Testis (tissue), 3 donors: ENCODE data around the gene BAG2. TPM values are rescaled to one million over a fixed set of nuclear protein-coding genes. Genes with fewer than 3 reads are reported as not detected.

Experiments
- DNase-seq: peaks from one replicate; pipeline ENCODE4 v3.0.0-alpha.2; 2019
- H3K27ac ChIP-seq, 2 donors: fragments of 200-600 bp; sonication (generic); one replicate each; pipeline ENCODE4 v1.5.1; 2019
- H3K27me3 ChIP-seq: fragments of 200-600 bp; sonication (generic); one replicate; pipeline ENCODE4 v1.5.1; 2019
- H3K36me3 ChIP-seq: fragments of 200-600 bp; sonication (generic); one replicate; pipeline ENCODE4 v1.5.1; 2017; ENCODE audit warnings: low read depth; ENCODE audit errors: missing control alignments
- H3K4me1 ChIP-seq: fragments of 200-600 bp; sonication (generic); one replicate; pipeline ENCODE4 v1.5.1; 2019
- H3K4me3 ChIP-seq, 2 donors: fragments of 200-600 bp; sonication (generic); one replicate each; pipeline ENCODE4 v1.5.1; 2017 to 2019
- H3K9me3 ChIP-seq: fragments of 200-600 bp; sonication (generic); one replicate; pipeline ENCODE4 v1.5.1; 2017
- CTCF ChIP-seq, 3 experiments: fragments of 450-650 bp in 2 of 3; fragments of 200-600 bp in 1 of 3; sonication (generic) in 1 of 3; IDR thresholded peaks; one replicate each; pipeline ENCODE4 v1.5.1; 2016 to 2019; ENCODE audit warnings: antibody characterized with exemption in 3 of 3, mild to moderate bottlenecking in 2 of 3, moderate library complexity in 1 of 3
- POLR2A ChIP-seq: fragments of 450-650 bp; IDR thresholded peaks from one replicate; pipeline ENCODE4 v1.6.1; 2017; ENCODE audit warnings: antibody characterized with exemption, mild to moderate bottlenecking, moderate library complexity
- WGBS, 2 donors: methylation state at CpG; one replicate each; pipeline ENCODE4 v1.1.5; 2018; 5-methylcytosine and 5-hydroxymethylcytosine counted together
- intact Hi-C: fragments of 100-400 bp; cut with DNase I; formaldehyde crosslinking; loops from one replicate; pipeline ENCODE4 v1.15.1; 2023; ENCODE audit warnings: low total_unique reads
- polyA plus RNA-seq: library from polyadenylated mRNA; stranded (reverse); fragments of 350-450 nt; fragmentation: Illumina TruSeq; extraction: RNeasy Lipid Tissue Mini Kit (QIAGEN cat#74804); gene quantifications from one replicate; pipeline ENCODE4 v1.2.3, GENCODE V29; 2014; ENCODE audit warnings: low read depth, low replicate concordance; ENCODE audit not compliant: insufficient read depth
- total RNA-seq, 2 donors: library from RNA; depleted of rRNA; stranded (reverse); fragments of >200 nt; gene quantifications; one replicate each; pipeline ENCODE4 v1.2.3, GENCODE V29; 2016

Gene BAG2
- total and polyA plus RNA-seq, 3 donors from 2014 or later: 5.3 to 12.6 (median 6.1) TPM

GRCh38 chr6:57221936-57222742 lies 50.0 kb downstream of the BAG2 start, which contains the start of gene RAB23:
TSS of gene RAB23 (minus strand) at chr6:57222307. CDS start at chr6:57210380, 11,927 bp downstream.
- Histone ChIP-seq H3K27me3 (no peaks in the 10 kb centered on the region), H3K9me3 (no peaks in the 10 kb centered on the region), H3K4me1 (no peaks in the 10 kb centered on the region), H3K27ac (peak within 1 kb of the TSS; percentile 84 to 89), H3K4me3 (peak within 1 kb of the TSS; percentile 91 to 96), H3K36me3 (no peaks in the 10 kb centered on the region)
- 1% methylated on average over 13 to 69 of the region's 69 CpGs for WGBS, 2 donors
- TF ChIP-seq CTCF (IDR thresholded peaks at IDR 0.05) (peak in 1 of 3 experiments; percentile 9), POLR2A (peak; percentile 60)
- intact Hi-C loops: no loop called here
- DNase-seq: peak; percentile 83

GRCh38 chr6:57222743-57223077 lies 50.6 kb downstream of the BAG2 start:
- intact Hi-C loops: no loop called here
- H3K9me3 ChIP-seq: no peaks in the 10 kb centered on the region
- H3K4me1 ChIP-seq: no peaks in the 10 kb centered on the region
- peak overlapping the region; percentile 84 to 89 for H3K27ac ChIP-seq
- no peak for DNase-seq
- peak overlapping the region; percentile 91 to 96 for H3K4me3 ChIP-seq
- H3K36me3 ChIP-seq: no peaks in the 10 kb centered on the region
- WGBS, 2 donors: 19 to 40% methylated on average over 5 of the region's 5 CpGs
- no peak for TF ChIP-seq POLR2A
- no peak for TF ChIP-seq CTCF (IDR thresholded peaks at IDR 0.05)
- H3K27me3 ChIP-seq: no peaks in the 10 kb centered on the region

- Histone ChIP-seq H3K4me1 (no peaks in the 10 kb centered on the region), H3K27me3 (no peaks in the 10 kb centered on the region), H3K27ac (no peak overlapping the region), H3K4me3 (no peak overlapping the region), H3K36me3 (no peaks in the 10 kb centered on the region), H3K9me3 (no peaks in the 10 kb centered on the region)
- intact Hi-C loops: no loop called here
- DNase-seq: no peak
- WGBS, 2 donors: 68 to 72% methylated on average over 1 of the region's 1 CpG
- TF ChIP-seq POLR2A: no peak
- no peak for TF ChIP-seq CTCF (IDR thresholded peaks at IDR 0.05)
Measured at GRCh38 chr6:57224769-57225515, 52.8 kb downstream of the BAG2 start.

GRCh38 chr6:57226221-57226620 lies 54.1 kb downstream of the BAG2 start:
- TF ChIP-seq CTCF (IDR thresholded peaks at IDR 0.05) (no peak), POLR2A (no peak)
- Histone ChIP-seq H3K27me3 (no peaks in the 10 kb centered on the region), H3K4me1 (no peaks in the 10 kb centered on the region), H3K36me3 (no peaks in the 10 kb centered on the region), H3K9me3 (no peaks in the 10 kb centered on the region), H3K4me3 (no peak overlapping the region), H3K27ac (peak overlapping the region in 1 of 2 donors; percentile 6)
- DNase-seq: no peak
- intact Hi-C loops: no loop called here
- WGBS, 2 donors: 67 to 83% methylated on average over 2 of the region's 2 CpGs

Other genes starting within 250 kb of the BAG2 start
- 1 to 10 TPM; 1.0 to 1.4 TPM for gene BEND6, start 217.2 kb upstream of the BAG2 start, total RNA-seq
- 0.87 TPM for gene BEND6, start 217.2 kb upstream of the BAG2 start, polyA plus RNA-seq
- 10 to 100 TPM; 11.0 to 12.7 TPM for gene KIAA1586, start 125.6 kb upstream of the BAG2 start, total RNA-seq
- gene KIAA1586, start 125.6 kb upstream of the BAG2 start, polyA plus RNA-seq: 6.7 TPM
- gene ZNF451, start 82.1 kb upstream of the BAG2 start, total RNA-seq: 100 to 1,000 TPM in 1 of 2 donors, 10 to 100 TPM in 1; 70.1 to 106 TPM
- 68.1 TPM for gene ZNF451, start 82.1 kb upstream of the BAG2 start, polyA plus RNA-seq
- 1 to 10 TPM; 5.6 to 6.0 TPM for gene RAB23, start 50.0 kb downstream of the BAG2 start, total RNA-seq
- 11.8 TPM for gene RAB23, start 50.0 kb downstream of the BAG2 start, polyA plus RNA-seq
- gene PRIM2, start 145.3 kb downstream of the BAG2 start, total RNA-seq: 10 to 100 TPM; 11.1 to 13.2 TPM
- gene PRIM2, start 145.3 kb downstream of the BAG2 start, polyA plus RNA-seq: 11.0 TPM